Stimulated activated CD8-positive, alpha-beta memory T cell treated with anti-CD3 and anti-CD28 coated beads, Interleukin-7, amount 100 ng/mL, for 24 hours (primary cell): ENCODE results near the gene TMEM69.
"Not testable (repeated sequence)": the region's sequence is repeated elsewhere in the genome, so short reads cannot be mapped to it uniquely, and the experiment has no call there.

Experiments
- DNase-seq: peaks from one replicate; pipeline ENCODE4 v3.0.0-alpha.2; 2020; ENCODE audit warnings: low read depth

The TMEM69 gene

DNA sequence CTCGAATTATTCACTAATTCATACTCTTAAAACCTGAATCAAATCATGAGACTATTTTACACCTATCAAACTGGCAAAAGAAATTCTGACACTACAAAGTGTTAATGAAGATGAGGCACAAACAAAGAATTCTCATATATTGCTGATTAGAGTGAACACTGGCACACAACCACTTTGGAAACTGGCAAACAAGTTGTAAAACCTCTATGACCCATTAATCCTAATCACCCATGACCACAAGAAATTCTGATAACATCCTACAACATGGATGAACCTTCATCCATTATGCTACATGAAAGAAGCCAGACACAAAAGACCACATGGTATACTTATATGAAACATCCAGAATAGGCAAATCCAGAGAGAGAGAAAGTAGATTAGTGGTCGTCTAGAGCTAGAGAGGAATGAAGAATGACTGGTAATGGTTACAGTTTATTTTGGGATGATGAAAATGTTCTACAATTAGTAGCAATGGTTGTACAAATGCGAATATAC lies 10.2 kb upstream of the TMEM69 start:
- DNase-seq: no peak

DNA sequence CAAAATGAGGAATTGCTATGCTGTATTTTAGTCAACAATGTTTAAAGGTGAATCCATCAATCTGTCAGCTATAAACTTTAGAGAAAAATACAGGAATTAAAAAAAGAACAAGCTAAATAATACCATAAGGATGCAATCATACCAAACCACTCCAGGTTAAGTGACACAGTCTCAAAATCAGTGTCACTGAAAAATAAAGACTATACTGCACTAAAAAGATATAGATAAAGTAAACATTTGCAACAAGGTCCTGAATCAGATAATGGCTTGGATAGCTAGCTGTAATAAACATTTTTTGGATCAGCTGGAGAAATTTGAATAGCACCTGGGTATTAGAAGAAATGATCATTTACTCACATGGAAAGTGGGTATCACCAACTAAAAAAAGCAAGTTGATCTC lies 9.5 kb upstream of the TMEM69 start:
- no peak for DNase-seq

DNA sequence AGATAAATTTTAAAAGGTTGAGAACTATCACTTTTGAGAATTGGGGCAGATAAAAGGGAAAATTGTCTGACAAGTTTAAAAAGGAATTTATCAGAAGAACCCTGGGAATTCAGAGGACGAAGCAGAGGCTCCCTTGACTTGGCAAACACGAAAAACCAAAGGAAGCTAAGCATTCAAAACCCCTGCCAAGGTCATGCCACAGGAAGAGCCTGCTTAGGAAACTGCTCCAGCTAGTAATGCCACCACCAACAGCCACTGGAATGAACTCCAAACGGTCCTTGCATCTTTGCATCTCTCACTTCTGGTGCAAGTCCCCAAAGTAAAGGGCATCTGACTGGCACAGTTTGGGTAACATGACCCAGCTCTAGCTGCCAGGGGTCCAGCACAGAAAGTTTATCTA lies 8.9 kb upstream of the TMEM69 start:
- no peak for DNase-seq

DNA sequence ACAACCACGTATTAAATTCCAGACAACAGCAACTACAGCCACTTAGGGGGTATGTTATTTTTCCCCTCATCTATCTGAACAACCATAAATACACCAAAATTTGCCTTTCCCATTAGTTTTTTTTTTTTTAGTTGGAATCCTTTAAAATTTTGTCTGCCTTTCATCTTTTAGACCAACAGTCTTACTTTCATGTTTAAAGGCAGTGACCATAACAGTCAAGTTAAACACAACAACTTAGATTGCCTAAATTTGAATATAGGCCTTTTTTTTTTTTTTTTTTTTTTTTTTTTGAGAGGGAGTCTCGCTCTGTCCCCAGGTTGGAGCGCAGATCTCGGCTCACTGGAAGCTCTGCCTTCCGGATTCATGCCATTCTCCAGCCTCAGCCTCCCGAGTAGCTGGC lies 5.0 kb upstream of the TMEM69 start:
- no peak for DNase-seq

DNA sequence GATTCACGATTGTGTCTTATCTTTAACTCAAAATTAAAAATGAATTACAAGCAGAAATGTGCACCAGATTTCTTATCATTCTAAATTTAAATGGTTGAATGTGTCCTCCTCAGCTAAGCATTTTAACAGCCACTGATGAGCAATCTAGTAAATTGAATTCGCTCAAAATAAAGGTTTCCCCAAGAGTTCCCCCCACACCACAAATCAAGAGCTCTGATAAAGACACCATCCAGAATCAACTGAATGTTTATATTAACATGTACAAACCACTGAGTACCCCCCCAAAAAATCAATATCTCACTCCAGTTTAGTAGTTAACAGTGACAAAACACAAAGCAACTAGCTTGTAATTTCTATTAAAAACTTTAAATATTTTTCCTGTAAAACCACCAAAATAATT lies 3.6 kb upstream of the TMEM69 start:
- no peak for DNase-seq

DNA sequence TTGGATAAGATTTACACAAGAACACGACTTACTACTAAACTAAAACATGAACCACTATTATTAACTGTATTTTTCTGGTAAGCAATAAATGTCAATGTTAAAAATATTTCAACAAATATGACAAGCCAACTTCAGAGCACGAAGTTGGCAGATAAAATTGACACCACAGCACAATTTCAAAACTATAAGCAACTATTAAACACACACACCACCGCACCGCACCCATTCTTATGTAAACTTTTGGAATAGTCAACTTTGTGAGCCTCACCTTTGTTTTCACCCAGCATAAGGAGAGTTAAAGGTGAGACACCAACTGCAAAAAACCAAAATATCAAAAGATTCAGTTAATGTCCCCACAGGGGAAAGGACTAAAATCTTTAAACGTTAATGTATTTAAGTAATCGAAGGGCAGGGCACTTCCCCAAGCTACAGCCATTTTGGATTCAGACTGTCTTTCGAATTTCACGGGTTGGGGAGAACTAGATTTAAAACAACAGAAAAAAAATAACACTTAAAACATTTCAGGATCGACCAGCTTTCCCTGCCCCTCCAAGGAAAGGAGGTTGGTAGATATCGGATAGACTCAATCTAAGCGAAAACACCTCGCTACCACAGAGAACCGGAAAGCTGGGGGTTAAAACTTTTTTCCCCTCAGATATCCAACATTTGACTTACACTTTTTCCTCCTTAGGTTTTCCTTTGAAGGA lies 2.5 kb upstream of the TMEM69 start:
- no peak for DNase-seq

DNA sequence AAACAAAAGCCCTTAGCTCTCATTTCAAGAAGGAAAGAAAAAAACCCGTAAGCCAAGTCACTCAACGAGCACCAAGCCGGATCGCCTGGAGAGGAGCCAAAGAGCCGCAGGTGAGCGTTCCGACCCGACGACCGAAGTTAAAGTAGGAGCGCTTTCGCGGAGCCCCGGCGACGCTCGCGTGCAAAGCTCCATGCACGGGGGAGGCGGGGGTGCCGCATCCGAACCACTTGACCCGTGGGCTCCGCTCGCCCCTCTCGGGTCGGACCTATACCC lies 2.0 kb upstream of the TMEM69 start:
- DNase-seq: peak; percentile 30

DNA sequence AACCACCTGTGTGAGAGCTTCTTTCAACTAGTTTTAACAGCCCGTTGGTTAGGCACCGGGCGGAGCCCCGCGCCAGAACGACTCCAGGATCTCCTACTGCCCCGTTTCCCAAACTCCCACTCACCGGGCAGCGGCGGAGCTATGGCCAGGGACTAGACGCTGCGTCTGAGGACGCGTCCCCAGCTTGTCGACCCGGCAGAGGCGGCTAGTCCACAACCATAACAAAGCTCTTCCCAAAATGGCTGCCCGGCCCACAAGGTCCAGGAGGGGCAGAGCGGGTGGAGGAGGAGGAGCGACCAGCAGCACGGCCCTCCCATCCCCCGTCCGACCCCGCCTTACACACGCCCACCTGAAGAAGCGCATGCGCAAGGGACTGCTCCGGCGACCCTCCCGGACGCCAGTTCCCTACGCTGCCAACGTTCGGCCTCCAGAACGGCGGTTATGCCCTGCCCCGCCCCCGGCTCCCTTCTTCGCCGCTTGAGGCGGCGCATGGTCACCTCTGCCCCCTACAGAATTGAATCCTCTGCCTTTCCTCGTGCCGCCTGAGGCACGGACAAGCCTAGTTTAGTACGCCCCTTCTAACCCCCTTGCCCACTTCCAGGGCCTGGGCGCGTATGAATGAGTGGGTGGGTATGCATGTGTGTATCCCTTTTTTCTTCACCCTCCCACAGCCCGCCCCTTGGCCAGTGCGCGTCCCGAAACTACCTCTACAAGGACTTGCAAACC lies 1.5 kb upstream of the TMEM69 start, which contains the start of gene GPBP1L1:
Gene GPBP1L1 (minus strand): TSS at position 246 of the 726 bp plus-strand sequence. CDS start 27,446 bp downstream, outside the sequence.
- peak; percentile 97 for DNase-seq

DNA sequence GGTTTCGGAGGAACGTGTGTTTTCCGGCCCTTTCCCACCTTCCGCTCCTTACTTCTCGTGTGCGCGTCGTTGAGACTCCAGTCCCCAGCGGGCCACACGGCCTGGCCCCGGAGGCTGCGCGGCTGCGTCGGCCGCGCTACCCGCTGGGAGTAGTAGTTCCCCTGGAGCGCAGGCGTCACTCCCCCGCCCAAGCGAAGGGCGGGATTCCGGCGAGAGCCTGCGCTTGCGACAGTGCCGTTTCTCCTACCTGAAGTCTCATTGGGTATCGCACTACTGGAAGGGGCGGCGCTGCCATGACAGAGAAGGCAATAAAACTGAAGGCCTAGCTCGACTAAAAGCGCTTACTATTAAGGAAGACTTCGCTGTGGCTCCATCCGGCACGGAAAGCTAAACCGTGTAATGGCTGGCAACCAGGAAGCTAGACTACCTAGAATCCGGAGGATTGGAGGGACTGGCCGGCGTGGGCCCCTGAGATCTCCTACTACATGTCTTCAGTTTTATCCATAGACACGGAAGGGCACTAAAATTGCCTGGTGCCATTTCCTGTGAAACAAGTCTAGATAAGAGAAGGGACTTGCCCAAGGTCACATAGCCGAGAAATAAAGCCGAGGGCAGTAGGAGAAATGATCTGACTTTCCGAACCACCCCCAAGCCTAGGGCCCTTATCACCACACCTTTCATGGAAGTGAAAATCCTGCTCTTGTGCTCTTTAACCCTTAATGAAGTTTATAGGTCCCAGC lies 797 bp upstream of the TMEM69 start:
- peak; percentile 88 for DNase-seq

DNA sequence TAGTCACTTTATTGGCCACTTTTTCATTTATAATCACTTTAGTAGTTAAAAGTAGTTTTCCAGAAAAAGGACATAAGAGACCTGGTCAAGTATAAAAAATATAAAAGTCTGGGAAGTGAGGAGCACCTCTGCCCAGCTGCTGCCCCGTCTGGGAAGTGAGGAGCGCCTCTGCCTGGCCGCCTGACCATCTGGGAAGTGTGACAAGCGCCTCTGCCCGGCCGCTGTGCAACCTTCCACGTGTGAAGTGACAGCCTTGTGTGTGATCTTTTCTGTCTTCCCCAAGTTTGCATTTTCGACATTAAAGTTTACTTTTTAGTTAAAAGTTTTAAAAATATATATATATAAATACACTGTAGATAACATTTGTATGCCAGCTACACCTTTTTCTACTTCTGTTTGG lies 5.8 kb downstream of the TMEM69 start:
- not testable (repeated sequence) for DNase-seq

DNA sequence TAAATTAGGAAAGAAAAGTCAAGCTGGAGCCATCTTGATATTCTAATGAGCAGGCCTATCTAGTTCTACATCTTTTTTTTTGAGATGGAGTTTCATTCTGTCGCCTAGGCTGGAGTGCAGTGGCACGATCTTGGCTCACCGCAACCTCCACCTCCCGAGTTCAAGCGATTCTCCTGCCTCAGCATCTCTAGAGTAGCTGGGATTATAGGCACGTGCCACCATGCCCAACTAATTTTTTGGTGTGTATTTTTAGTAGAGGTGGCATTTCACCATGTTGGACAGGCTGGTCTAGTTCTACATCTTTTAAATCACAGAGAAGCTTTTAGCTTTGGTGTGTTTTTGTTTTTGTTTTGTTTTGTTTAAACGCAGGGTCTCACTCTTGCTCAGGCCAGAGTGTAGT lies 6.8 kb downstream of the TMEM69 start:
- no peak for DNase-seq

DNA sequence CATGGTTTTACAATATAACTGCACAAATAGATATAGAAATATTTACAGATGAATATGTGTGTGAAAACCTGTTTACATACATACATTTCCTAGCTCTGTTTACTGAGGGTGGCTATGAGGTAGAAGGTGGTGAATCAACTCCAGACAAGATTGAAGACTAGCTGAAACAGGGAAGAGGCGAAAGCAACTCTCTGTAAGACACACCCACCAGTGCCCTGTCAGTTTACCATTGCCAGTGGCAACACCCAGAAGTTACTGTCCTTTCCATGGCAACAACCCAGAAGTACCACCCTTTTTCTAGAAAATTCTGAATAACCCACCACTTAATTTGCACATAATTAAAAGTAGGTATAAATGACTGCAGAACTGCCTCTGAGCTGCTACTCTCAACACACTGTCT lies 16.7 kb downstream of the TMEM69 start:
- no peak for DNase-seq

DNA sequence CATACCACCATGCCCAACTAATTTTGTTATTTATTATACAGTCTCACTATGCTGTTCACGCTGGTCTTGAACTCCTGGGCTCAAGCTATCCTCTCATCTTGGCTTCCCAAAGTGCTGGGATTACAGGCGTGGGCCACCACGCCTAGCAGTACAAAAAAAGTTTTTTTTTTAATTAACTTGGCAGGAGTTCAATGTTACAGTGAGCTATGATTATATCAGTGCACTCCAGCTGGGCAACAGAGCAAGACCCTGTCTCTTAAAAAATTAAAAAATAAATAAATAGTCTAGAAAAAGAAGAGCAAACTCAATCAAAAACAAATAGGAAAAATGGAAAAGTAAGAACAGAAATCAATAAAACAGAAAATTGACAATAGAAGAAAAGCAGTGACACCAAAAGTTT lies 25.7 kb downstream of the TMEM69 start:
- no peak for DNase-seq

DNA sequence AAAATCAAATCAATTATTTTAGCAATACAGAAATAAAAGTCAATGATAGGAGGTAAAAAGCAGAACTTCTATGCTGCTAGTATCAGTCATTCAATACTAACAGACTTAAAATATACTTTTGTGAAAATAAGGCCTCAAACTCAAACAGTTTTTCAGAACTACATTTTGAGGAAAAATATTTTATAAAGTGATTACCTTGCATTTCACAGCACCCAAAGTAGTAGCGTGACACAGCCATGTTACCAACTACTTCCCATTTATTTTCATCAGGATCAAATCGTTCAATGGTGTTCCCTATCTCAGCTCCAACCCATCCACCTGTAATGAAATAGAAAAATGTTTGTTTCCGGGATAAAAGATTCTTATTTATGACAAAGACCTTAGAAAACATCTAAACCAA lies 28.7 kb downstream of the TMEM69 start:
- no peak for DNase-seq

DNA sequence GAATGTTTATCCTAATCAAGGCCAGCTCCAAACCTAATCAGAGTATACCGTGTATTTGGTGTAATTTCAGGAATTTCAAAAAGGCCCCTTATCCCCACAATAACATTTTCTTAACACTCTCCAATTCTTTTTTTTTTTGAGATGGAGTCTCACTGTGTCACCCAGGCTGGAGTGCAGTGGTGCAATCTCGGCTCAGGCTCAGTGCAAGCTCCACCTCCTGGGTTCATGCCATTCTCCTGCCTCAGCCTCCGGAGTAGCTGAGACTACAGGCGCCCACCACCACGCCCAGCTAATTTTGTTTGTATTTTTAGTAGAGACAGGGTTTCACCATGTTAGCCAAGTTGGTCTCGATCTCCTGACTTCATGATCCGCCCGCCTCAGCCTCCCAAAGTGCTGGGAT lies 29.4 kb downstream of the TMEM69 start:
- not testable (repeated sequence) for DNase-seq

DNA sequence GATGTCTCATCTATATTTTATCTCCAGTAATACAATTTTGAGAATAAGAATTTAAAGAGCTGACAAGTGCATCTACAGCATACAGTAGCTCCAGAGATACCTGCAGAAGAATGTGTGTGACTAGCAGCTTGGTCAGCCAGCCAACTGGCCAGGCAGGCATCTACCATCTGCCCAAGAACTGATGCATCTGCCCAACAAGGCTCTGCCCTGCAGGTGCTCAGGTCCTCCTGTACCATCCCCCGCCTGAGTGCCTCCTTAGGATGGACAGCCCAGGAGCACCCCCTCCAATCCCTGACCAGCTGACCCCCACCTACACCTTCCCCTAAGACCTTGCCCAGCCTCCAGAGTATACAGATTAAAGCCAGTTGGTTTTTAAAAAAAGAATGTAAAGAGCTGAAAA lies 30.3 kb downstream of the TMEM69 start:
- DNase-seq: no peak

DNA sequence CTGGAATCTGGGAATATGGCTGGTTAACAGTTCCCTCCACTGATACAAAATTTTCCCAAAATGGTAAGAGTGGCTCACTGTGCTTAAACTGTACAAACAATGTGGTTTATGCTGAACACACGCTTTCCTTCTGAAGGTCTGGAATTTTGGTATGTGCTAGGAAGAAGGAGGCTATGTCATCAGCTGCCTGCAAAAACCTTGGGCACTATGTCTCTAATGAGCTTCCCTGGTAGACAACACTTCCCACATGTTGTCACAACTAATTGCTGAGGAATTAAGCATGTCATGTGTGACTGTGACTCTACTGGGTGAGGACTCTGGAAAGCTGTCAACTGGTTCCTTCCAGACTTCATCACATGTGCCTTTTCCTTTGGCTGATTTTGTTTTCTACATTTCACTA lies 33.2 kb downstream of the TMEM69 start:
- no peak for DNase-seq

DNA sequence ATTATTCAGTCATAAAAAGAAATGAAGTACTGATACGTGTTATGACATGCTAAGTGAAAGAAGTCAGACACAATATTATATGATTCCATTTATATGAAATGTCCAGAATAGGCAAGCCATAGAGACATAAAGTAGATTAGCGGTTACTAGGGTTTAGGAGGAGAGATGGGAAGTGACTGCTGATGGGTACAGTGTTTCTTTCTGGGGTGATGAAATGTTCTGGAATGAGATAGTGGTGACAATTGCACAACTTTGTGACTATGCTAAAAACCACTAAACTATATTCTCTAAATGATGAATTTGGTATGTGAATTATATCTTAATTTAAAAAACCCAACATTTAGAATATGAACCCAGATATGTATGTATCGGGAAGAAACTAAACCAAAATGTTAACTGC lies 34.8 kb downstream of the TMEM69 start:
- DNase-seq: no peak

DNA sequence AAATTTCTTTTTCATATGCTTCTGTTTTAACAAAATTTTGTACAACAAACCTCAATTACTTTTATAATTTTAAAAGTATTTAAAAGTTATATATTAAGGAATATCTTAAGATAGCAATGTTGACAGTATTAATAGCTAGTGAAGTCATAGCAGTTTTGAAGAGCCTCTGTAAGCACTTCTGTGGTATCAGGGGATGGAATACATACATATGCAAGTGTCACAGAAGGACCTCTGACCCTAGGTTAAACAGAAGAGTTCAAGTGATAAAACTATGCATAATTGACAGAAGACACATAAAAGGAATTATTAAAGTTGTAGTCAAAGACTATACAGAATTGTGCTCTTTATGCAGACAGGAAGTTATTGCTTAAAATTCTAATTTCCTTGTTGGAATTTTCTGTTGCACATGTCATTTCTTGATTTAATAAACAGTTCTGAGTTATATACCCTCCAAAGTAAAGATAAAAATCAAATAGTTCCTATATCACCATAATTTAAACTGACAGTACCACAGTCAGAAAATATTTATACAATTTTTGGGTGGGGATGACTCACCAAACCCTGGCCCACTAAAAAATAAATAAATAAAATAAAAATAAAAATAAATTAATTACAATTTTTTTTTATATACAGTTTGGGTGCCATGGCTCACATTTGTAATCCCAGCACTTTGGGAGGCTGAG lies 35.4 kb downstream of the TMEM69 start:
- no peak for DNase-seq

DNA sequence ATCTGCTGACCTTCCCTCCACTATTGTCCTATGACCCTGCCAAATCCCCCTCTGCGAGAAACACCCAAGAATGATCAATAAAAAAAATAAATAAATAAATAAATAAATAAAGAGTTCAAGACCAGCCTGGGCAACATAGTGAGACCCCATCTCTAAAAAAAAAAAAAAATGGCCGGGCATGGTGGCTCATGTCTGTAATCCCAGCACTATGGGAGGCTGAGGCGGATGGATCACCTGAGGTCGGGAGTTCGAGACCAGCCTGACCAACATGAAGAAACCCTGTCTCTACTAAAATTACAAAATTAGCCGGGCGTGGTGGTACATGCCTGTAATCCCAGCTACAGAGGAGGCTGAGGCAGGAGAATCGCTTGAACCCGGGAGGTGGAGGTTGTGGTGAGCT lies 38.0 kb downstream of the TMEM69 start:
- DNase-seq: not testable (repeated sequence)

DNA sequence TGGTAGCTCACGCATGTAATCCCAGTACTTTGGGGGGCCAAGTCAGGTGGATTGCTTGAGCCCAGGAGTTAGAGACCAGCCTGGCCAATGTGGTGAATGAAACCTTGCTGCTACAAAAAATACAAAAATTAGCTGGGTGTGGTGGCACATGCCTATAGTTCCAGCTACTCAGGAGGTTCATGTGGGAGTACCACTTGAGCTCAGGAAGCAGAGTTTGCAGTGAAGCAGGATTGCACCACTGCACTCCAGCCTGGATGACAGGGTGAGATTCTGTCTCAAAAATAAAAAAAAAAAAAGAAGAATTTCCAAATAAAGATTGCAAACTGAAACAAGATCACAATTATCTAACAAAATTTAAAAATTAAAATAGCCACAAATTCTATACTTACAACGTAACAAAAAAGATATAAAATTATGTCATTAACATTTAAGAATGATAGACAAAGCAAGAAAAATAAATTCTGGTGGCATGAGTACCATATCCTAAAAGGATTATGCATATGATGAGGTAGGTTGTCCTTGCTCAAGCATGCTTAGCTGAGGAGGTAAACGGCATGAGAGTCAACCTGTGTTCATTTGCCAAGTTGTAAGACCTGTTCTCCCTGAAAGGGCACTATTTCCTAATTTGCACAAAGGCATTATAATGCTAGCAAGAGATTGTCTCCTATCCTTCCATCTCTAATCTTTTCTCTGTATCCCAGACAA lies 42.2 kb downstream of the TMEM69 start:
- DNase-seq: no peak

DNA sequence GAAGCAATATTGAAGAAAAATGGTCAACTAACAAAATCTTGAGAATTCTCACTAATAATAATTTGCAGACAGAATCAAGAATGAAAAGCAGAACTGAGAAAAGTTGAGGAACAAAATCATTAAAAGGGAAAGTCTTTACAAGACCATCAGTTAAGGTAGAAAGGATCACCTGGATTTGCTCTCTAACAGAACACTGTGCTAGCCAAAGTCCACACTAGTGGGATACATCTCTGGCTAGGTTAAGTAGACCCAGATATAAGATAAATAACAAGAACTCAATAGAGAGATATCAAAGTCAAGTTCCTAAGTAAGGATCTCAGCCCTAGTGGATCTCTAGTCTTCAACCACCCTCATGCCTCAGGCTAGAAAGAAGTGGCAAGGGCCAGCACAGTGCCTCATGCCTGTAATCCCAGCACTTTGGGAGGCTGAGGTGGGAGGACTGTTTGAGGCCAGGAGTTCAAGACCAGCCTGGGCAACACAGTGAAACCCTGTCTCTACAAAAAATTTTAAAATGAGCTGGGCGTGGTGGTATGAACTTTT lies 42.9 kb downstream of the TMEM69 start:
- no peak for DNase-seq
